DND-41 (cell line): ENCODE measurements around the gene CENPO.

Experiments
- ATAC-seq: fragments of 200-7000 bp; cut with Tn5 transposase; 3 replicates; pipeline ENCODE4 v1.9.1; 2021; ENCODE audit warnings: low read depth; ENCODE audit not compliant: insufficient read depth
- DNase-seq: peaks from one replicate; pipeline ENCODE4 v3.0.0-alpha.2; 2020
- H2AFZ ChIP-seq: 2 replicates; pipeline ENCODE4 v1.6.0; 2012; ENCODE audit warnings: low read depth, low read length
- H3K27ac ChIP-seq: 2 replicates; pipeline ENCODE4 v1.5.1; 2012; ENCODE audit warnings: low read length, inconsistent platforms
- H3K27me3 ChIP-seq: fragments of 200-600 bp; sonication (generic); 2 replicates; pipeline ENCODE4 v1.6.0; 2012; ENCODE audit warnings: low read length, mild to moderate bottlenecking, inconsistent platforms; ENCODE audit not compliant: insufficient read depth, poor library complexity
- H3K36me3 ChIP-seq: 2 replicates; pipeline ENCODE4 v1.5.1; 2012; ENCODE audit warnings: low read length, inconsistent platforms; ENCODE audit not compliant: insufficient read depth
- H3K4me1 ChIP-seq: 2 replicates; pipeline ENCODE4 v1.5.1; 2012; ENCODE audit warnings: mild to moderate bottlenecking, low read length; ENCODE audit not compliant: insufficient read depth
- H3K4me2 ChIP-seq: 2 replicates; pipeline ENCODE4 v1.6.0; 2012; ENCODE audit warnings: mild to moderate bottlenecking, moderate library complexity, low read length, inconsistent platforms; ENCODE audit not compliant: insufficient read depth
- H3K4me3 ChIP-seq, 2 experiments: fragments of 200-600 bp in 1 of 2; shearing (Covaris generic) in 1 of 2; 2 replicates each; pipeline ENCODE4 v1.5.1; 2012 to 2016; ENCODE audit warnings: inconsistent platforms in 2 of 2, low read length in 2 of 2, mild to moderate bottlenecking in 2 of 2, low read depth in 1 of 2, moderate library complexity in 1 of 2
- H3K79me2 ChIP-seq: 2 replicates; pipeline ENCODE4 v1.6.0; 2012; ENCODE audit warnings: low read length, inconsistent platforms; ENCODE audit not compliant: insufficient read depth
- H3K9ac ChIP-seq: 2 replicates; pipeline ENCODE4 v1.6.0; 2012; ENCODE audit warnings: low read depth, mild to moderate bottlenecking, inconsistent platforms, low read length, moderate library complexity
- H3K9me3 ChIP-seq: 2 replicates; pipeline ENCODE4 v1.5.1; 2012; ENCODE audit warnings: low read length, moderate library complexity, mild to moderate bottlenecking, inconsistent platforms; ENCODE audit not compliant: insufficient read depth, severe bottlenecking
- H4K20me1 ChIP-seq: 2 replicates; pipeline ENCODE4 v1.6.0; 2012; ENCODE audit warnings: low read length; ENCODE audit not compliant: insufficient read depth
- EZH2 ChIP-seq: IDR thresholded peaks from 3 replicates; pipeline ENCODE4 v1.6.1; 2012; ENCODE audit warnings: borderline replicate concordance, low read depth, mild to moderate bottlenecking, moderate library complexity, low read length, inconsistent platforms; ENCODE audit not compliant: severe bottlenecking
- TF ChIP-seq, protein P1 (sequence below): IDR thresholded peaks from 2 replicates; pipeline ENCODE4 v1.5.1; 2012; ENCODE audit warnings: borderline replicate concordance, low read length, moderate library complexity, mild to moderate bottlenecking; ENCODE audit not compliant: poor library complexity, severe bottlenecking; ENCODE audit errors: extremely low read depth

Gene CENPO

DNA sequence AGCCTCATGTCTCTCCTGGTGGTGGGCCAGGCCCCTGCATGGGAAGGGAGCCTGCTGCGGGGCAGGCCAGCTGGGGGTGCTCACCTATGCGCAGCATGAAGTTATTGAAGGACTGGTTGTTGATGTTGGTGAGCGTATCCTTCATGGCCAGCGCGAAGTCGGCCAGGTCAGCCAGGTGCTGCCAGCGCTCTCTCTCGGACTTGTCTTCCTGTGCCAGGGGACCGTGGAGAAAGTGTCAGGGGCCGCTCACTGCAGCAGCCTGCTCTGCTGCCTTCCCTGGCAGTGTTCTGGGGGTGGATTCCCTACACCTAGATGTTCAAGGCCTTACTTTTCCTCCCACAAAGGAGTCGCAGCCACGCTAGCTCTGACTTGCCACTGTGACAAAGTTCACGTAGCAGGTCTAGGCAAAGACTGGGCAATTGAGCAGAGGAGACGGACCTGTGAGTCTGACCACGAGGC is 28.2 kb downstream of the CENPO start:
- Histone ChIP-seq H3K9ac (no peak overlapping the region), H3K27me3 (no peaks in the 10 kb centered on the region), H3K9me3 (no peaks in the 10 kb centered on the region), H3K4me1 (no peaks in the 10 kb centered on the region), H3K27ac (no peak overlapping the region), H4K20me1 (peaks cover 16% of the 10 kb centered on the region), H3K79me2 (peaks cover 7% of the 10 kb centered on the region; the same call in 1 of the 2 replicates), H3K4me2 (no peak overlapping the region), H3K36me3 (peaks cover 99% of the 10 kb centered on the region), H3K4me3 (no peak overlapping the region), H2AFZ (no peak overlapping the region)
- peak; percentile 5 for DNase-seq
- no peak for TF ChIP-seq EZH2
- TF ChIP-seq, protein P1, sequence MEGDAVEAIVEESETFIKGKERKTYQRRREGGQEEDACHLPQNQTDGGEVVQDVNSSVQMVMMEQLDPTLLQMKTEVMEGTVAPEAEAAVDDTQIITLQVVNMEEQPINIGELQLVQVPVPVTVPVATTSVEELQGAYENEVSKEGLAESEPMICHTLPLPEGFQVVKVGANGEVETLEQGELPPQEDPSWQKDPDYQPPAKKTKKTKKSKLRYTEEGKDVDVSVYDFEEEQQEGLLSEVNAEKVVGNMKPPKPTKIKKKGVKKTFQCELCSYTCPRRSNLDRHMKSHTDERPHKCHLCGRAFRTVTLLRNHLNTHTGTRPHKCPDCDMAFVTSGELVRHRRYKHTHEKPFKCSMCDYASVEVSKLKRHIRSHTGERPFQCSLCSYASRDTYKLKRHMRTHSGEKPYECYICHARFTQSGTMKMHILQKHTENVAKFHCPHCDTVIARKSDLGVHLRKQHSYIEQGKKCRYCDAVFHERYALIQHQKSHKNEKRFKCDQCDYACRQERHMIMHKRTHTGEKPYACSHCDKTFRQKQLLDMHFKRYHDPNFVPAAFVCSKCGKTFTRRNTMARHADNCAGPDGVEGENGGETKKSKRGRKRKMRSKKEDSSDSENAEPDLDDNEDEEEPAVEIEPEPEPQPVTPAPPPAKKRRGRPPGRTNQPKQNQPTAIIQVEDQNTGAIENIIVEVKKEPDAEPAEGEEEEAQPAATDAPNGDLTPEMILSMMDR = no peak
- ATAC-seq = no peak

DNA sequence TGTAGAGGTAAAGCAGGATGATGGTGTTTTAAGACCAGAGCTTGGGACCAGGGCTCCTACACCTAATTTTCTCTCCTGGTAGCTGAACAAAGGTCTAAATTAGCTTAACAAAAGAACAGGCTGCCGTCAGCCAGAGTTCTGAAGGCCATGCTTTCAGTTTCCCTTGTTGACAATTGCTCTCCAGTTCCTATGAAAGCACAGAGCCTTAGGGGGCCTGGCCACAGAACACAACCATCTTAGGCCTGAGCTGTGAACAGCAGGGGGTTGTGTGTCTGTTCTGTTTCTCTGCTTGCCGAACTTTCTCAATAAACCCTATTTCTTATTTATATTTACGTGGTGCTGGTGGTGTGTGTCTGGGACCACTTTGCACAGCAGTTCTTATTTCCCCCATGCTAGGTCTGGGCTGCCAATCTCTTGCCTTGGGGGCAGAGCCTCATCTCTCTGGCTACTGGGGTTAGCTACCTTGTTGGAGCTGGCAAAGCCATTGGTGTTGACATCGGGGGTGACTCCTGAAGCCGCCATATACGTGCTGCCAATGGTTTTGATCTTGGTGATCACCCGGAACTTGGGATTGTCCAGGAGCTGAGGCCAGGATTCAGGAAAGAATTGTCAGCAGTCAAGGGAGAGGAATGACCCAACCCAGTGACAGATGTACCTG is 29.0 kb downstream of the CENPO start:
- no peak overlapping the region for H3K27ac ChIP-seq
- no peaks in the 10 kb centered on the region for H3K9me3 ChIP-seq
- ATAC-seq = no peak
- H2AFZ ChIP-seq = no peak overlapping the region
- no peak overlapping the region for H3K4me3 ChIP-seq
- H4K20me1 ChIP-seq = peaks cover 11% of the 10 kb centered on the region
- H3K36me3 ChIP-seq = peaks cover 99% of the 10 kb centered on the region
- no peaks in the 10 kb centered on the region for H3K27me3 ChIP-seq
- no peak overlapping the region for H3K4me2 ChIP-seq
- DNase-seq = peak; percentile 4
- no peaks in the 10 kb centered on the region for H3K4me1 ChIP-seq
- no peak for TF ChIP-seq EZH2
- TF ChIP-seq, protein P1 = no peak
- H3K79me2 ChIP-seq = peaks cover 4% of the 10 kb centered on the region; the same call in 1 of the 2 replicates
- no peak overlapping the region for H3K9ac ChIP-seq

DNA sequence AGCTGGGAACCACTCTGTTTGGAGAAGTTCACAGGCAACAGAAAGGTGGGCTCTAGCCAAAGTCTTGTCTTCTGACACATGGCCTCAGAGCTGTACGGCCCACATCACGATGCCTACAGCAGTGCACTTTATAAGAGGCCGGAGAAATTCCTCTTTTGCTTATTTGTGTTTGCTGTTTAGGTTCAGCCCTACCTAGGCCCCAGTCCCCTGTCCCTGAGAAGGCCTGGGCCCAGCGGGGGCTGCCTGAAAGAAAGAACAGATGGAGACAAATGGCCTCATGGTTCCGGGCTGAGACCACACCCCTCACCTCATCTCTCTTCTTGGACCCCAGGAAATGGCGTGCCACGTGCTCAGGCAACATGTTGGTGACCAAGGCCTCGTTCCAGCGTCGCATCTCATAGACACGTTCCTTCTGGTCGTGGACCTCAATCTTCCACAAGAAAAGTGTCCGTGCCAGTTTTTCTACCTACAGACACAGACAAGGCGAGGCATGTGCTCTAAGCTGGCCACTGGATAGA is 30.9 kb downstream of the CENPO start:
- H2AFZ ChIP-seq = no peak overlapping the region
- peaks cover 18% of the 10 kb centered on the region for H4K20me1 ChIP-seq
- H3K4me3 ChIP-seq = no peak overlapping the region
- no peak for TF ChIP-seq EZH2
- TF ChIP-seq, protein P1 = no peak
- H3K9me3 ChIP-seq = no peaks in the 10 kb centered on the region
- H3K4me1 ChIP-seq = no peaks in the 10 kb centered on the region
- no peak for DNase-seq
- H3K4me2 ChIP-seq = no peak overlapping the region
- no peaks in the 10 kb centered on the region for H3K27me3 ChIP-seq
- H3K9ac ChIP-seq = no peak overlapping the region
- peaks cover 89% of the 10 kb centered on the region for H3K36me3 ChIP-seq
- H3K79me2 ChIP-seq = peaks cover 4% of the 10 kb centered on the region; the same call in 1 of the 2 replicates
- no peak for ATAC-seq
- H3K27ac ChIP-seq = no peak overlapping the region
